Upper lobe of left lung (tissue), 4 donors: Measurements from ENCODE around the gene GPR15.

ENCODE experiments used
- POLR2A ChIP-seq, 4 donors: fragments of 450-650 bp; IDR thresholded peaks; one replicate each; pipeline ENCODE4 v1.5.1; 2016 to 2017; ENCODE audit warnings: antibody characterized with exemption in 4 of 4, mild to moderate bottlenecking in 2 of 4
- POLR2AphosphoS5 ChIP-seq, 2 donors: sonication (generic); formaldehyde crosslinking; IDR thresholded peaks; one replicate each; pipeline ENCODE4 v1.5.1; 2017; ENCODE audit warnings: antibody characterized with exemption in 2 of 2
- TF ChIP-seq, protein P1 (sequence below), 6 experiments: fragments of 450-650 bp in 4 of 6; fragments of 200-600 bp in 2 of 6; sonication (generic) in 2 of 6; IDR thresholded peaks; one replicate each; pipeline ENCODE4 v1.5.1; 2016 to 2019; ENCODE audit warnings: antibody characterized with exemption in 6 of 6

DNA sequence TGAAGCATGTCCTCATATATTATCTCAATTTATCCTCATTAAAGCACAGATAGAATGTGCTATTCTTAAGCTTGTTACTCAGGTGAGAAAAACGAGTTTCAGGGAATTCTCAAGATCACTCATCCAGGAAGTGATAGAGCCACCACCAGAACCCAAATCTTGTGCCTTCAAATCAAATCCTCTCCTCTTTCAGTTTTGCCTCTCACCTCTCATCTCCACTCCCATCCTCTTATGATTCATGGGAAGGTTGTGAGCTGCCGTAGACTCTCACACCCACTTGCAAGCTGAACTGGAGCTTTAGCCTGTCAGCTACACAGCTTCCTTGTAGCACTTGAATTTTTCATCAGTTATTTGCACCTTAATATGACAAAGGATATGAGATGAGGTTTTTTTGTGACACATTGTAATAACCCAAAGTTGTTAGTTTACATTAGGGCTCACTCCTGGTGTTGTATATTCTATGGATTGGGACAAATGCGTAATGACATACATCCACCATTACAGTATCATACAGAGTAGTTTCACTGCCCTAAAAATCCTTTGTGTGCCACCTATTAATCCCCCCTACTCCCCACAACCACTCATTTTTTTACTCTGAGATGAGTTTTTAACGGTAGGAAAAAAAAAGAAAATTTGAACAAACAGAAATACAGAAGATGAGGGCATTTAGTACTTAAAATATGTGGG, 25.7 kb downstream of the GPR15 start:
- TF ChIP-seq, protein P1, sequence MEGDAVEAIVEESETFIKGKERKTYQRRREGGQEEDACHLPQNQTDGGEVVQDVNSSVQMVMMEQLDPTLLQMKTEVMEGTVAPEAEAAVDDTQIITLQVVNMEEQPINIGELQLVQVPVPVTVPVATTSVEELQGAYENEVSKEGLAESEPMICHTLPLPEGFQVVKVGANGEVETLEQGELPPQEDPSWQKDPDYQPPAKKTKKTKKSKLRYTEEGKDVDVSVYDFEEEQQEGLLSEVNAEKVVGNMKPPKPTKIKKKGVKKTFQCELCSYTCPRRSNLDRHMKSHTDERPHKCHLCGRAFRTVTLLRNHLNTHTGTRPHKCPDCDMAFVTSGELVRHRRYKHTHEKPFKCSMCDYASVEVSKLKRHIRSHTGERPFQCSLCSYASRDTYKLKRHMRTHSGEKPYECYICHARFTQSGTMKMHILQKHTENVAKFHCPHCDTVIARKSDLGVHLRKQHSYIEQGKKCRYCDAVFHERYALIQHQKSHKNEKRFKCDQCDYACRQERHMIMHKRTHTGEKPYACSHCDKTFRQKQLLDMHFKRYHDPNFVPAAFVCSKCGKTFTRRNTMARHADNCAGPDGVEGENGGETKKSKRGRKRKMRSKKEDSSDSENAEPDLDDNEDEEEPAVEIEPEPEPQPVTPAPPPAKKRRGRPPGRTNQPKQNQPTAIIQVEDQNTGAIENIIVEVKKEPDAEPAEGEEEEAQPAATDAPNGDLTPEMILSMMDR (IDR thresholded peaks at IDR 0.05), result no peak
- TF ChIP-seq POLR2A (IDR thresholded peaks at IDR 0.05) (no peak), POLR2AphosphoS5 (IDR thresholded peaks at IDR 0.05) (no peak)
